Left forelimb (tissue), 1 donor: ENCODE measurements around the gene TGFBR1.
"Not testable (repeated sequence)": the region's sequence is repeated elsewhere in the genome, so short reads cannot be mapped to it uniquely, and the experiment has no call there.

Experiments
- DNase-seq: peaks from one replicate; pipeline ENCODE4 v3.0.0-alpha.2; 2018; ENCODE audit warnings: low spot score

Gene TGFBR1

DNA sequence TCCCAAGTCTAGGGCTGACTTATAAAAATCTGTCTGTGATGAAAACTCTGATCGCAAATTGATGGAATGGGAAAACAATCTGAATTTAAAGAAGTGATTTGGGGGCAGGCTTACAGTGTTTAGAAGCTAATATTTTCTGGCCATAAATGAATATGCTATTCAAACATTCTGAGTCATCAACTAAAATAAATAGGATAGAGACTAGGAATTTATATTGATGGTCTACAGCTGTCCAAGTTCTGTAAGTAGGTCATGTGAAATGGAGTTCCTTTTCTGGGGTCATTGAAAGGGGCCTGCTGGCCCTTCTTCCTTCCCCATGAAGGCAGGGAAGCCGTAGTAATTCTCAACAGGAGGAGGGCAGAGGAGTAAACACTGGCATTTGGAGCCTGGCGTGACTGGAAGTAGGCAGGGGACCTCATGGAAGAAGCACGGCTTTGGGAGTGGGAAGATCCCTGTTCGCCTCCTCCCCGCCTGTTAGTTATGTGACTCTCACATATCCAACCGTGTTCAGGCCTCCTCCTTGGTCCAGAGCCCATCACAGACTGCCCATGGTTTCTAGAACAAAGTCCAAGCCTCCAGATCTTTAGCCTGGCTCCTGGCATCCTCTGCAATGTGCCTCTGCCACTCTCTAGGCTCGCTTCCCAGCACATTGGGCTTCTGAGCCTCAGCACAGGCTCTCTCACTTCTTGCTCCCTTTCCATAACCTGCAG lies 85.1 kb downstream of the TGFBR1 start:
- no peak for DNase-seq

DNA sequence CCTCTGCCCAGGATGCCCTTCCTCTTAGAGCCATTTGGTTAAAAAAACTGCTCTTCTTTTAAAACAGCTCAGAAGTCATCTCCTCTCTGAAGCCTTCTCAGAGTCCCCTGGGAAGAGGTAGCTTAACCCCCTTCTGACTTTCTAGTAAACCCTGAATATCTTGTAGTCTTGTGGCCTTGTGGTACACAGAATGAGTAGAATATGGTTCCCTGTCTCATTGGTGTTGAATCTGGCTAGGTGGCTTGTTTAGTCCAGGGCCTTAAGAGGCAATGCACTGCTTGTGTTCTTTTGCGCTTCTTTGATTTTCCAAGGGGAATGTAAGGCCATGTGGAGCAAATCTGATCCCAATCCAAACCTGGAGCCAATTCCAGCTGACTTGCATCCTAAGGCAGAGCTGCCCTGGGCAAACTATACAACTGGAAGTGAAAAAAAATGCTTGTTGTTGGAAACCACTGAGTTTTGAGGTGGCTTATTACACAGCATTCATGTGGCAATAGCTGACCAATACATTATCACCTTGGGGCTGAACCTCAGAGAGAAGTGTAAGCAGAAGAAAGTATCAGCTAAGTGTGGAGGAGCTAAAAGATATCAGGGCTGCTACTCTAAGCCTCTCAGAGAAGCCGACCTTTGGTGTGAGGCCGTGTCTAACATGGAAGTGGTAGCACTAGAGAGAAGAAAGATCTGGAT lies 85.8 kb downstream of the TGFBR1 start:
- DNase-seq = no peak

DNA sequence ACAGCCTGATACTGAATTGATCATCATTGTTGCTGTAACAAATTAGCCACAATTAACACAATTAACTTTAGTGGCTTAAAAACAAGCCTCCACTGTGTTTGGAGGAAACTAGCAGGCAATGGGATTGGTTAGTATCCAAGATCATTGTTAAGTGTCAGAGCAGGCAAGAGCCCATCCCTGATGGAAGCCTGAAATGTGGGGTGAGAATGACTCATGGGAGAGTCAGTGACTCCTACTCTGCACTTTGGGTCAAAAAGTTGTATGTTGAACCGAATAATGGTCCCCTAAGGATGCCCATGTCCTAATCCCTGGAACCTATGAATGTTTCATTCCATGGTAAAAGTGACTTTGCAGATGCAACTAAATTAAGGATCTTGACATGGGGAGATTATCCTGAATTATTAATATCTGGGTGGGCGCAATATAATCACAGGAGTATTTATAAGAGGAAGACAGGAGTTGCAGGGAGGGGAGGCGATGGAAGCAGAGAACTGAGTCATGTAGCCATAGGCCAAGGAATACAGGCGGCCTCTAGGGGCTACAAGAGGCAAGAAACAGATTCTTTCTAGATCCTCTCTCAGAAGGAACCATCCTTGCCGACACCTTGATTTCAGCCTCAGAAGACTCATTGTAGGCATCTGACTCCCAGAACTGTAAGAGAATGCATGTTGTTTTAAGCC lies 88.0 kb downstream of the TGFBR1 start:
- DNase-seq = no peak

DNA sequence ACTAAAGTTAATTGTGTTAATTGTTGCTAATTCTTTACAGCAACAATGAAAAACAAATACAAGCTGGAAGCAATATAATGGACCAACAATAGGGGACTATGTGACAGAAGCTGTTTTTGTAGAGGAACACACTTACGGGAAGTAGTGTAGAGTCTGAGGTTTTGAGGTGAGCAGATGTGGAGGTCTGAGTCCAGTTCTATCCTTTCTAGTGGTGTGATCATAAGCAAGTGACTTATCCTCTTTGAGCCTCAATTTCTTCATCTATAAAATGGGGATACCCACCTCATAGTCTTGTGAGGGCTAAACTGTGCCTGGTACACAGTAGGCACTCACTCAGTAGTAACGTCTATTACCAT lies 88.5 kb downstream of the TGFBR1 start:
- no peak for DNase-seq

DNA sequence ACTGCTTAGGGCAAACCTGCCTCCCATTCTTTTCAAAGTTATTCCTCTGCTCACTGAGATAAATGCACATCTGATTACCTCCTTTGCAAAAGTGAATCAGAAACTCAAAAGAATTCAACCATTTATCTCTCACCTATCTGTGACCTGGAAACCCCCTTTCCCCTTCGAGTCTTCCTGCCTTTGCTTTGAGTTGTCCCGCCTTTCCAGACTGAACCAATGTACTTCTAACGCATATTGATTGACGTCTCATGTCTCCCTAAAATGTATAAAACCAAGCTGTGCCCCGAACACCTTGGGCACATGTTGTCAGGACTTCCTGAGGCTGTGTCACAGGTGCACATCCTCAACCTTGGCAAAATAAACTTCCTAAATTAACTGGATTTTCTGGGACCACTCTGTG lies 91.6 kb downstream of the TGFBR1 start:
- not testable (repeated sequence) for DNase-seq

DNA sequence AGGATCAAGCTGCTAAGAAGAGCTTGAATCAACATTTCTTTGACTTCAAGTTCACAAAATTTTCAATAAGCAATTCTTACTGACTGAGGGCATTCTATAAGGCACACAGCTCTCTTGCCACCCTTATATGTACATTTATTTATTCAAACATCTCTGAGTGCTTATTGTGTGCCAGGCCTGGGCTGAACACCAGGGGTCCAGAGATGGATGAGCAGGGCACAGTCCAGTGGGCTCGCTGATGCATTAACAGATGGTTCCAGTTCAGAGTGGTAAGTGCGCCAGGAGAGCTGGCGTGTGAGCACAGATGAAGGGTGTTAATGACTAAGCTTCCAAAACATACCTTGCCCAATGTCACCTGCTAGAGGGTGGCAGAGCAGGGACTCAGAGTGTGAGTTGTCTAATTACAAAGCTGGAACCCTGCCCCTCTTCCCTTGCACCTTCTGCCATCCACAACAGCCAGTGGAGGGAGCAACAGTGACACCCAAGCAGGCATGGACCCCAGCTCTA lies 92.3 kb downstream of the TGFBR1 start:
- no peak for DNase-seq

DNA sequence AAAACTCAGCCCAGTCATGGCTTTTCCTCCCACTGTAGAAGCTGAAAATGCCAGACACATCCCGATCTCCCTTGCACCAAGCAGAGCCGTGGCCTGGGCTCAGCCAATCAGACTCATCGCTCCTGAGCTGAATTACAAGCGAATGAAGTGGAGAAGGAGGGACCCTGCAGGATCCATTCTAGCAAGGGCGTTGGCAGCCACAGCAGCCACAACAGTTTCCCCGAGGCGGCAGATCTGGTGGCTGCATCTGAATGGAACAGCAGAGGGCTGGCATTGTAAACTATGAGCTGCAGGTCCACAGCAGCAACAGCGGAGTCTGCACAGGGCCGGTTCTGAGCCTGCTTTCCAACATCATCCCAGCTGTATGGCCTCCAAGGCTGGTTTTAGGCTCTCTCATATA lies 93.1 kb downstream of the TGFBR1 start:
- no peak for DNase-seq

DNA sequence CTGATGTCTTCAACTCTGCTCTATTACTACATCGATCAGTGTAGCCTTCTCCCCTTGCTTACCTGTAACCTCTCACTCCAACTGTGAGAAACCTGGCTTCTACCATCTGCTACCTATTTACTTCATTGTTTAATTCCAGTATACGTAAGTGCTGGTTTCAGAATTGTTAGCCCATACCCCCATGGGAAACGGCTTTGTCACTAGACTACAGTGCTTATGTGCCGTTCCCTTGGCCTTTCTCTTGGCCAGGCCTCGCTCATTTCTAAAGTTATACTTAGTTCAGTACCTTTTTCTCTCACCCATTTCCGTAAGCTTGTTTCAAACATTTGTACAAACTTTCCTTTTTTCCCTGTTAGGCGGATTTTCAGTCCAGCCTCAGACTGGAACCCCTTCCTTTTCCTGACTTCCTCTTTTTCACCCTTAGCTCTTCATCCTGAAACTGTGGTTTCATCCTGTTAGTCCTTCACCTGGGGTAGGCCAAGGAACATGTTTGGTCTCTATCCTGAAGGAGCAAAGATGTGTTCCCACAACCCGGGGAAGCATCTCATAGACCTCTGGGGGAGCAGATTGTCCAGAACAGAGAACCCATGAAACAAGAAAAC lies 95.1 kb downstream of the TGFBR1 start:
- DNase-seq = no peak

DNA sequence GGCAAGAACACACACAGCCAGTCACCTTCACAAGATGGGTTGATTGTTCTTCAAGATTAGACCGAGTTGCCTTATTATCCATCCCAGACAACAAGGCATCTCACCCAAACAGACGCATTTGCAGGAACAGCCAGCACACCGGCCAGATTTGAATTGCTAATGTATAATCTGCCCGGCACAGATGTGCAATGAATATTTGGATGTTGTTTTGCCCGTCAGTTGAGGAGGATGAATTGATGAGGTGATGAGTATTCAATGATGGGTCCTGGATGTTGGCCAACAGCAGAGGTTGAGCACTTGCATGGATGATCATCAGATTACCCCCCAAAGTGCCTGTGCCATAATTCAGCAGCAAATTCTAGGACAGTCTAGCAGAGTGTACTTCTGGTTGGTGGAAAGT lies 96.7 kb downstream of the TGFBR1 start:
- no peak for DNase-seq
